Measurements from ENCODE around the gene HSPA4.
"Not testable (repeated sequence)": the region's sequence is repeated elsewhere in the genome, so short reads cannot be mapped to it uniquely, and the experiment has no call there.

HSPA4 gene

DNA sequence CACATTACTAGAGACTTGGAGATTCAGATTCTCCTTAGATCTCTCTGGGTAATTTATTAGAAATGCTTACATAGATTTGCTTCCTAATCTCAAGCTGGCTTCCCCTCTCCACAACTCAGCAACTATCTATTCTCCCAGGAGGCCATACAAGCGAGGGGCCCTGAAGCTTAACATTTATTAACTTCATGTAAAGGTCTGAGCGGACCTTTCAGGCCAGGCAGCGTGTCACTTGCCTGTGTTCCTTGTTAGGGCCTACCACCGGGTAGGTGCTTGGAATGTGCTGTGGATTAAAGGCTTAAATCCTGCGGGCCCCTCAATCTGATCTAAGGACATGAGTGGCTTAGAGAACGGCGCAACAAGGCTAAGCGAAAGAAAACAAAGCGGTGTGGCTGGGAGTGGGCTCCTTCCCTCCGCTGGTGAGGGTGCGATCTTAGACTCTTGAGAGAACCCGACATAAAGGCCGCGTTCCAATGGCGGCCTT is 712 bp upstream of the HSPA4 start:
- DNase-seq, result no peak

GRCh38 chr5:133052317-133053175 is 733 bp downstream of the HSPA4 start:
- DNase-seq, result no peak

DNA sequence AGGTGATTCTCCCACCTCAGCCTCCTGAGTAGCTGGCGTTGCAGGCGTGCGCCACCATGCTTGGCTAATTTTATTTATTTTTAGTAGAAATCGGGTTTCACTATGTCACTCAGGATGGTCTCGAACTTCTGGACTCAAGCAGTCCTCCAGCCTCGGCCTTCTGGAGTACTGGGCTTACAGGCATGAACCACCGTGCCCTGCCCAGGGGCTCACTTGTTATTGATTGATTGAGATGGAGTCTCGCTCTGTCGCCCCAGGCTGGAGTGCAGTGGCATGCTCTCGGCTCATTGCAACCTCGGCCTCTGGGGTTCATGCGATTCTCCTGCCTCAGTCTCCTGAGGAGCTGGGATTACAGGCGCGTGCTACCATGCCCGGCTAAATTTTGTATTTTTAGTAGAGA is 1.6 kb downstream of the HSPA4 start:
- no peak for DNase-seq

DNA sequence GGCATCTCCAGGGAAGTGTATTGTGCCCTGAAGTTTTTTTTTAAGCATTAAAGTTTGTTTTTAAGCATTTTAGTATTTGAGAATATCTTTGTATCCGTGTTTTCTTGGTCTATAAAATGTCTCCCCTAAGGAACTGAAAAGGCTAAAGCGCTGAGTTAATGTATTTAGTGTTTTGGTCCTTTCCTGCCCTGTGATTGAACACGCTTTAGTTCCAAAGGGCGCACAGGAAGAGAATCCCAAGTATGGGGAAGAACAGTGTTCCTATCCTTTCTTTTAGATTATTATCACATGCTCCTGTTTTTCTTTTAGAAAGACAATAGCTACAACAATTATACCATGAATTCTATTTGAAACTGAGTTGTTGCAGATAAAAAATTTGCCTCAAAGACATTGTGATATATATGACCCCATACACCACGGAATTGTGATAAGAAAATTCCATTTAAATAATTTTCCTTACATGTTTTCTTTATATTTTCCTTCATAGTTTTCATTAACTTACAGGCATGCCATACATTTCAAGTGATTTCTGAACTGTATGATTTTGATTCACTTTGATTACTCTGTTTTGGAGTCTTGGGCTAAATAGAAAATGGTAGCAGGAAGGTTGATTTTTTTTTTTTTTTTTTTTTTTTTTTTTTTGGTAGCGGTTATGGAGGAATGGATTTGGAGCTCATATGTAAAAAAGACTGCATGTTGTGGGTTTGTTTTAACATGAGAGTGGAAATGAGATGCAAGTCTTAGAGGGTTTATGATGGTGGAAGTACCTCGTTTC is 3.1 kb downstream of the HSPA4 start:
- no peak for DNase-seq

- no peak for DNase-seq
Measured at GRCh38 chr5:133056891-133057290, 5.1 kb downstream of the HSPA4 start.

DNA sequence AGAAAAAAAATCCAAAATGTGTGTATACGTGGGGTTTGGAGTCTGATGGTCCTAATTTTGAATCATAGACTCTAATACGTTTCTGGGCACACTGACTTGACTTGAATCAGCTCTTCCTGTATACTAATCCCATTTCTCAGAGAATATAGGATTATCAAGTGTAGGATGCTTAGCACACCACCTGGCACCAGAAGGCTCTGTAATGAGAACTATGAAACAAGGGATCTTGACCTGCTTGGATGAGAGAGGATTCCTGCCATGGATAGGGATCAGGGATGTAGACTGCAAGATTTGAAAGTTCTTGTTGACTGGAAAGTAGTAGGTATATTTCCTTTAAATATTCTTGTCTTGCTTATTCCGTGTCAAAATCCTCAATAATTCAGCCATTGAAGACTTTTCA is 7.8 kb downstream of the HSPA4 start:
- no peak for DNase-seq

GRCh38 chr5:133062276-133062675 is 10.5 kb downstream of the HSPA4 start:
- DNase-seq, result no peak

DNA sequence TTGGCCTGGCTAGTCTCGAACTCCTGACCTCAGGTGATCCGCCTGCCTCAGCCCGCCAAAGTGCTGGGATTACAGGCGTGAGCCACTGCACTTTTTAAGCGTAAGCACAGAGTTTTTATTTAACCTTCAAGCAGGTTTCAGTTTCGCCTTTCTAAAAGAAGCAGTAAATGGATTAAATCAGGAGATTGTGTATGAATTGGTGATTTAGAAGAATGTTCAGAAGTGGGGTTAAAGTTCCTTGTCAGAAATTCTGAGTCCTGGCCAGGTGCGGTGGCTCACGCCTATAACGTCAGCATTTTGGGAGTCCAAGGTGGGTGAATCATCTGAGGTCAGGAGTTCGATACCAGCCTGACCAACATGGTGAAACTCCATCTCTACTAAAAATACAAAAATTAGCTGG is 12.2 kb downstream of the HSPA4 start:
- DNase-seq, result no peak

GRCh38 chr5:133065471-133065870 is 13.7 kb downstream of the HSPA4 start:
- DNase-seq, result no peak

- no peak for DNase-seq
Measured at GRCh38 chr5:133066045-133066444, 14.2 kb downstream of the HSPA4 start.

DNA sequence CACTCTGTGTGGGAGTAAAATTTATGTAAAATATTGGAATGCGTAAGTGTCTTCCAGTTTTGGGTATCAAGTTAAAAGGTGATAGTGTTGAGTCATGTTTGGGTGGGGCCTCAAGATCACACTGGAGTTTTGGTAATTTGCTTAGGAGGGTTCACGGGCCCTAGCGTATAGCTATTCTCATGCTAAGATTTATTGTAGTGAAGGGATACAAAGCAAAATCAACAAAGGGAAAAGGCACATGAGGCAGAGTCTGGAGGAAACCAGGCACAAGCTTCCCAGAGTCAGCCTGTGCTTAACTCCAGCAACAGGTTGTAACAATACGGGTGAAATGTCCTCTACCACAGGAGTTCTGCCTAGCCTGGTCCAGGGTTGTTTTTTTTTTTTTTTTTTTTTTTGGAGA is 20.2 kb downstream of the HSPA4 start:
- no peak for DNase-seq

DNA sequence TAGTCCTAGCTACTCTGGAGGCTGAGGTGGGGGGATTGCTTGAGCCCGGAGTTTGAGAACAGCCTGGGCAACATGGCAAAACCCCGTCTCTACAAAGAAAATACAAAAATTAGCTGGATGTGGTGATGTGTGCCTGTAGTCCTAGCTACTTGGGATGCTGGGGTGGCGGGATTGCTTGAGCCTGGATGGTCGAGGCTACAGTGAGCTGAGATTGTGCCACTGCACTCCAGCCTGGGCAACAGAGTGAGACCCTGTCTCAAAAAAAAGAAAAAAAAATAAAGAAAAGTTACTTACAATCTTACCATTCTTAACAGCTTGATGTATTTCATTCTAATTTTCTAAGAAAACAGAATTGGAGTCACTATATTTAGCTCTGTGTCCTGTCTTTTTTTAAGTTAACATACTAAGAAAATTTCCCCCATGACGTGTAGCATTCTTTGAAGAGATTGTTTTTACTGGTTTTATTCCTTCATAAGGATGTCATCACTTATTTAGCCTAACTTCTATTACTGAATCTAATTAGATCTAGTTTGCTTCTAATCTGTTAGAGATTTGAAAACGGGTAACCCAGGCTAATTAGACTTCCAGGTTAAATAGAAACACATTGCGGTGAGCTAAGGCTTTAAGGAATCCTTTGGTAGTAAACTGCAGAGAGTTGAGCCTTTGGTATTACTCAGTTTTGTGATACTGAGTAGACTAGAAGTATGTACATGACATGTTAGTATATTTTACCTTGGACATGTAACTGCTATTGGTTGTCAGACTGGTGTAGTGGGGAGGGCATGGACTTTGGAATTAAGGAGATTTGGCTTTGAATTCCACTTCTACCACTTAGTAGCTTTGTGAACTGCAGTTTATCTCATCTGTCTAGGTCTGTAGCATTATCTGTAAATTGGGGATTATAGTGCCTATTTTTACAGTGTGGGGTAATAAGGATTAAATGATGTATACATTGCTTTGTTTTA is 24.0 kb downstream of the HSPA4 start:
- no peak for DNase-seq

DNA sequence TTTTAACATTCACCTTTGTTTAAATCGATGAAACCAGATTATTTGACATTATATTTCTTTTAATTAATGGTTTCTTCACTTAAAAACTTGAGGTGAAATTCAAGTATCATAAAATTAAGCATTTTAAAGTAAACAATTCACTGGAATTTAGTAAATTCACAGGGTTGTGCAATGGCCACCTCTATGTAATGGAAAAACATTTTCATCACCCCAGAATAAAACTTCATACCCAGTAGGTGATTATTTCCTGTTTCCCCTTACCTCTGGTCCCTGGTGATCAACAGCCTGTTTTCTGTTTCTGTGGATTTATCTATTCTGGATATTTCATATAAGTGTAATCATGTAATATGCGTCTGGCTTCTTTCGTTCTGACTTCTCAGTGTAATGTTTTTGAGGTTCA is 27.2 kb downstream of the HSPA4 start:
- no peak for DNase-seq

GRCh38 chr5:133081036-133081435 is 29.2 kb downstream of the HSPA4 start:
- no peak for DNase-seq

GRCh38 chr5:133081703-133082102 is 29.9 kb downstream of the HSPA4 start:
- no peak for DNase-seq

DNA sequence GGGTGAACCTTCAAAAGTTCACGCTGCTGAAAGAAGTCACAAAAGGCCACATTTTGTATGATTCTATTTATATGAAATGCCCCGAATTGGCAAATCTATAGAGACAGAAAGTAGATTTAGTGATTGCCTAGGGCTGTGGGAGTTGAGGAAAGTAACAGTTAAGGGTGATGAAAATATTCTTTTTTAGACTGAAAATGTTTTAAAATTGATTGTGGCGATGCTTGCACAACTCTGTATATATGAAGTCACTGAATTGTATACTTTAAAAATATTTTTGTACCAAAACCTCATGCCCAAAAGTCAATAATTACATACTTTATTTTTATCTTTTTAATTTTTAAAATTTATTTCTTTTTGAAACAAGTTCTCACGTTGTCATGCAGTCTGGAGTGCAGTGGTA is 30.3 kb downstream of the HSPA4 start:
- no peak for DNase-seq

GRCh38 chr5:133083901-133084300 is 32.1 kb downstream of the HSPA4 start:
- DNase-seq, result no peak

DNA sequence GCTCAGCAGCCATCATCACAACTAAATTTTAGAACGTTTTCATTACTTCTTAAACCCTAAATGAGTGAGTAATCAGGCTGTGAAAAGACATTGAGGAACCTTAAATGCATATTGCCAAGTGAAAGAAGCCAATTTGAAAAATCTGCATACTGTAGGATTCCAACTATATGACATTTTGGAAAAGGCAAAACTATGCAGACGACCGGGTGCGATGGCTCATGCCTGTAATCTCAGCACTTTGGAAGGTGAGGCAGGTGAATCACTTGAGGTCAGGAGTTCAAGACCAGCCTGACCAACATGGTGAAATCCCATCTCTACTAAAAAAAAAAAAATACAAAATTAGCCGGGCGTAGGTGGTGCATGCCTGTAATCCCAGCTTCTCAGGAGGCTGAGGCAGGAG is 33.4 kb downstream of the HSPA4 start:
- DNase-seq, result not testable (repeated sequence)

DNA sequence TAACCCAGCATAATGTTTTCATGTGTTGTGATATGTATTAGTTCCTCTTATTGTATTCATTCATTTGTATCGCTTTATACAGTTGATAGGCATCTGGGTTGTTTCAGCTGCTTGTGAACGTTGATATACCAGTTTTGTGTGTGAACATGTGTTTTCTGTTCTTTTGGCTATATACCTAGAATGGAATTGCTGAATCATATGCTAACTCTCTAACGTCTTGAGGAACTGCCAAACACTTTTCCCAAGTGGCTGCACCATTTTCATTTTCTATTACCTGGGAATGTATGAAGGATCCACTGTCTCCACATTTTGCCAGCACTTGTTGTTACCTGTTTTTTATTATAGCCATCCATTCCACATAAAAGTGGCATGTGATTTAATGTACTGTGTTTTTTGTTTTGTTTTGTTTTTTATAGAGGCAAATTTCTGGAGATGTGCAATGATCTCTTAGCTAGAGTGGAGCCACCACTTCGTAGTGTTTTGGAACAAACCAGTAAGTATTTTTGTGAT is 34.6 kb downstream of the HSPA4 start:
- DNase-seq, result no peak

- no peak for DNase-seq
Measured at GRCh38 chr5:133088064-133088463, 36.3 kb downstream of the HSPA4 start.

DNA sequence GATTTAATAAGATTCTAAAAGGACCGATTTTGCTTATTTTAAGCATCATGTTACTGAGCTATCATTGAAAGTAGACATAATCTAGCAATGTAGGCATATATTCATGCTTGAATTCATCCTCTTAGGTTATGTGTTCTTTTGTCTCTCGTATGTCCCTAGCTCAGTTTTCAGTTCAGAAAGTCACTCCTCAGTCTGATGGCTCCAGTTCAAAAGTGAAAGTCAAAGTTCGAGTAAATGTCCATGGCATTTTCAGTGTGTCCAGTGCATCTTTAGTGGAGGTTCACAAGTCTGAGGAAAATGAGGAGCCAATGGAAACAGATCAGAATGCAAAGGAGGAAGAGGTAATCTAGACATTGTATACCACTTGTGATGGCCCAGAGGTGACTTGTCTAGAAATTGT is 39.2 kb downstream of the HSPA4 start:
- DNase-seq, result no peak

DNA sequence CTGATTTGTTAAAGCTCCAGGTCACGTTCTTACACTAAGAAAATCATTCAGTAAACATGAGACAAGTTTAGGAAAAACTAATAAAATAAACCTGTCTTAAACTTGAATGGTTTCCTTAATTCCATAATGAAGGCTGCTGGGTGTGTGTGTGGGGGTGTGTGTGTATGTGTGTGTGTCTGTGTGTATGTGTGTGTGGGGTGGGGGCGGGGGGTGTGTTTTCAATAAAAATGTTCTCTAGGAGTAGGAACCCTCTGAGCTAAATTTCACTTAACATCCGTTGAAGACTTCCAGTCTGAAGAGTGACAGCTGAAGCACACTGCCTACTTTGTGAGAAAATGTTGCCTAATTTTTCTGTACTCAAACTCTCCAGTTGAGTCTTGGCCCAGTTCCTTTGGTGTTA is 54.5 kb downstream of the HSPA4 start:
- no peak for DNase-seq

All from cortex of kidney (tissue), 1 donor.